A549 (cell line): Measurements from ENCODE around the gene PALLD. TPM values are rescaled to one million over a fixed set of nuclear protein-coding genes. Genes with fewer than 3 reads are reported as not detected.

Experiments
- ATAC-seq, 2 experiments: fragments of 200-7000 bp in 1 of 2; fragments of >200 bp in 1 of 2; cut with Nextera tagmentation in 1 of 2; cut with Tn5 transposase in 1 of 2; 3 replicates each; pipeline versions ENCODE4 v1.8.0 to v1.9.1; 2018 to 2020; ENCODE audit warnings: mild to moderate bottlenecking in 1 of 2, moderate library complexity in 1 of 2
- CTCF ChIA-PET: fragments of 300-600 bp; sonication (Branson Sonifier 250); formaldehyde crosslinking; extraction: SDS; loops from one replicate; lab custom pipeline; 2021; ENCODE audit warnings: antibody characterized with exemption, inconsistent platforms; lab: Yijun Ruan, JAX
- POLR2A ChIA-PET: fragments of 350-600 bp; formaldehyde crosslinking; extraction: SDS; loops from one replicate; lab custom pipeline; 2021; ENCODE audit warnings: antibody characterized with exemption, inconsistent platforms; lab: Yijun Ruan, JAX
- DNase-seq, 2 experiments: peaks; one replicate each; pipeline versions ENCODE4 v3.0.0 to v3.0.0-alpha.2; 2011 to 2016; ENCODE audit warnings: low read depth in 1 of 2, low spot score in 1 of 2
- FAIRE-seq: peaks from 2 replicates; lab custom pipeline; 2011; peaks lifted over from hg19 to GRCh38; lab: Jason Lieb, UNC
- H3K27ac ChIP-seq, 2 experiments: fragments of >200 bp; sonication (Bioruptor Twin); formaldehyde crosslinking; 3 replicates each; pipeline ENCODE4 v1.5.1; 2016 to 2017
- H3K4me1 ChIP-seq: fragments of >200 bp; sonication (Bioruptor Twin); formaldehyde crosslinking; 3 replicates; pipeline ENCODE4 v1.6.1; 2016
- H3K4me2 ChIP-seq: fragments of >200 bp; sonication (Bioruptor Twin); formaldehyde crosslinking; 3 replicates; pipeline ENCODE4 v1.6.1; 2016
- H3K4me3 ChIP-seq: fragments of >200 bp; sonication (Bioruptor Twin); formaldehyde crosslinking; 3 replicates; pipeline ENCODE4 v1.5.1; 2016
- H3K9me3 ChIP-seq: fragments of >200 bp; sonication (Bioruptor Twin); formaldehyde crosslinking; 3 replicates; pipeline ENCODE4 v1.6.1; 2016
- BHLHE40 ChIP-seq: IDR thresholded peaks from 2 replicates; pipeline ENCODE4 v1.6.1; 2012; ENCODE audit warnings: low read depth, low read length, inconsistent platforms
- CBX2 ChIP-seq: fragments of 200-600 bp; sonication (generic); IDR thresholded peaks from 2 replicates; pipeline ENCODE4 v1.6.1; 2016; ENCODE audit warnings: low read depth, mild to moderate bottlenecking, borderline replicate concordance
- CBX8 ChIP-seq: fragments of 200-600 bp; sonication (generic); IDR thresholded peaks from 2 replicates; pipeline ENCODE4 v1.6.1; 2016
- CEBPB ChIP-seq, 2 experiments: fragments of >200 bp in 1 of 2; sonication (Bioruptor Twin) in 1 of 2; formaldehyde crosslinking in 1 of 2; IDR thresholded peaks; 2 replicates each; pipeline ENCODE4 v1.6.1; 2012 to 2016
- CHD2 ChIP-seq: fragments of 150-350 bp; IDR thresholded peaks from 2 replicates; pipeline ENCODE4 v1.6.1; 2014; ENCODE audit warnings: low read length; ENCODE audit not compliant: partially characterized antibody
- CHD4 ChIP-seq: fragments of 200-600 bp; sonication (generic); IDR thresholded peaks from 2 replicates; pipeline ENCODE4 v1.6.1; 2016; ENCODE audit warnings: antibody characterized with exemption, mild to moderate bottlenecking, borderline replicate concordance
- EP300 ChIP-seq, 2 experiments: fragments of >200 bp; sonication (Bioruptor Twin); formaldehyde crosslinking; IDR thresholded peaks; 2 replicates in 1 of 2; 3 replicates in 1 of 2; pipeline ENCODE4 v1.6.1; 2016 to 2017
- FOSB ChIP-seq: fragments of 250-450 bp; sonication (Bioruptor Pico); IDR thresholded peaks from 2 replicates; pipeline ENCODE4 v1.5.0; 2020; ENCODE audit warnings: mild to moderate bottlenecking, moderate library complexity
- FOSL2 ChIP-seq, 2 experiments: fragments of 450-650 bp in 1 of 2; fragments of >200 bp in 1 of 2; sonication (Bioruptor Twin) in 1 of 2; formaldehyde crosslinking; IDR thresholded peaks; 2 replicates each; pipeline versions ENCODE4 v1.5.0 to v1.6.1; 2016 to 2020; ENCODE audit warnings: mild to moderate bottlenecking in 1 of 2, moderate library complexity in 1 of 2
- FOXS1 ChIP-seq: fragments of 250-450 bp; sonication (Bioruptor Pico); IDR thresholded peaks from 2 replicates; pipeline ENCODE4 v1.5.0; 2020; ENCODE audit warnings: mild to moderate bottlenecking, moderate library complexity
- GATA3 ChIP-seq: IDR thresholded peaks from 2 replicates; pipeline ENCODE4 v1.6.1; 2012; ENCODE audit warnings: borderline replicate concordance
- HDAC2 ChIP-seq: fragments of 200-600 bp; sonication (generic); IDR thresholded peaks from 2 replicates; pipeline ENCODE4 v1.6.1; 2016
- HOXA7 ChIP-seq: fragments of 250-450 bp; sonication (Bioruptor Pico); IDR thresholded peaks from 2 replicates; pipeline ENCODE4 v1.5.0; 2020; ENCODE audit warnings: mild to moderate bottlenecking, moderate library complexity
- HOXB5 ChIP-seq: fragments of 250-450 bp; sonication (Bioruptor Pico); IDR thresholded peaks from 2 replicates; pipeline ENCODE4 v1.5.0; 2020; ENCODE audit warnings: mild to moderate bottlenecking, moderate library complexity
- JUN ChIP-seq, 2 experiments: fragments of >200 bp; sonication (Bioruptor Twin); formaldehyde crosslinking; IDR thresholded peaks; 2 replicates in 1 of 2; 3 replicates in 1 of 2; pipeline ENCODE4 v1.6.1; 2016 to 2017
- JUNB ChIP-seq: fragments of >200 bp; sonication (Bioruptor Twin); formaldehyde crosslinking; IDR thresholded peaks from 2 replicates; pipeline ENCODE4 v1.6.1; 2016
- KDM5A ChIP-seq: fragments of 200-600 bp; sonication (generic); IDR thresholded peaks from 2 replicates; pipeline ENCODE4 v1.6.1; 2016; ENCODE audit warnings: antibody characterized with exemption, mild to moderate bottlenecking
- MAFK ChIP-seq: fragments of 450-650 bp; IDR thresholded peaks from 2 replicates; pipeline ENCODE4 v1.6.1; 2014; ENCODE audit not compliant: partially characterized antibody
- MAZ ChIP-seq: fragments of 150-350 bp; IDR thresholded peaks from 2 replicates; pipeline ENCODE4 v1.6.1; 2014; ENCODE audit warnings: antibody characterized with exemption, low read depth, low read length, borderline replicate concordance
- NFE2L2 ChIP-seq: fragments of 150-350 bp; conservative IDR thresholded peaks from 2 replicates; pipeline ENCODE4 v1.6.1; 2014; ENCODE audit warnings: low read length
- NPAS2 ChIP-seq: fragments of 250-450 bp; sonication (Bioruptor Pico); IDR thresholded peaks from 2 replicates; pipeline ENCODE4 v1.8.0; 2022; ENCODE audit warnings: mild to moderate bottlenecking, moderate library complexity, borderline replicate concordance
- POLR2A ChIP-seq: IDR thresholded peaks from 2 replicates; pipeline ENCODE4 v1.6.1; 2012; ENCODE audit warnings: mild to moderate bottlenecking, low read length
- RFX5 ChIP-seq: fragments of 450-650 bp; IDR thresholded peaks from 2 replicates; pipeline ENCODE4 v1.7.1; 2014; ENCODE audit warnings: antibody characterized with exemption, mild to moderate bottlenecking, moderate library complexity
- RNF2 ChIP-seq: fragments of 200-600 bp; sonication (generic); IDR thresholded peaks from 2 replicates; pipeline ENCODE4 v1.6.1; 2016; ENCODE audit warnings: low read depth, mild to moderate bottlenecking, antibody characterized with exemption, moderate library complexity, borderline replicate concordance
- SMC3 ChIP-seq: fragments of >200 bp; sonication (Bioruptor Twin); formaldehyde crosslinking; IDR thresholded peaks from 3 replicates; pipeline ENCODE4 v1.6.1; 2018; ENCODE audit warnings: inconsistent platforms
- SREBF2 ChIP-seq: fragments of 450-650 bp; IDR thresholded peaks from 2 replicates; pipeline ENCODE4 v1.6.1; 2014; ENCODE audit warnings: mild to moderate bottlenecking, moderate library complexity
- ZNF302 ChIP-seq: fragments of 250-450 bp; sonication (Bioruptor Pico); IDR thresholded peaks from 2 replicates; pipeline ENCODE4 v1.9.0; 2021; ENCODE audit warnings: inconsistent platforms, mild to moderate bottlenecking, moderate library complexity
- WGBS: methylation state at CpG from one replicate; pipeline ENCODE4 v1.1.6; 2017; ENCODE audit errors: missing lambda C conversion rate; 5-methylcytosine and 5-hydroxymethylcytosine counted together
- polyA plus RNA-seq, 4 experiments: library from polyadenylated mRNA; depleted of rRNA in 3 of 4; stranded (reverse); fragments of >200 nt; fragmentation: RNase III in 1 of 4; extraction: RNeasy Plus Mini Kit Qiagen cat#74134 plus additional on column Dnase treatment in 1 of 4; gene quantifications; 2 replicates in 3 of 4; 3 replicates in 1 of 4; pipeline ENCODE4 v1.2.3, GENCODE V29; 2011 to 2017
- TF ChIP-seq, protein P1 (sequence below): fragments of >200 bp; sonication (Bioruptor Twin); formaldehyde crosslinking; IDR thresholded peaks from 3 replicates; pipeline ENCODE4 v1.6.1; 2016
- TF ChIP-seq, protein P2 (sequence below): IDR thresholded peaks from 2 replicates; pipeline ENCODE4 v1.6.1; 2012
- TF ChIP-seq, protein P3 (sequence below): fragments of 150-350 bp; IDR thresholded peaks from 2 replicates; pipeline ENCODE4 v1.6.1; 2014; ENCODE audit warnings: low read depth, mild to moderate bottlenecking, low read length
- TF ChIP-seq, protein P4 (sequence below): IDR thresholded peaks from 2 replicates; pipeline ENCODE4 v1.6.1; 2012; ENCODE audit warnings: low read depth, borderline replicate concordance

PALLD gene
- polyA plus RNA-seq, 2 of the 4 experiments (the other 2 are of a cell fraction) = 88.8 to 113 TPM

DNA sequence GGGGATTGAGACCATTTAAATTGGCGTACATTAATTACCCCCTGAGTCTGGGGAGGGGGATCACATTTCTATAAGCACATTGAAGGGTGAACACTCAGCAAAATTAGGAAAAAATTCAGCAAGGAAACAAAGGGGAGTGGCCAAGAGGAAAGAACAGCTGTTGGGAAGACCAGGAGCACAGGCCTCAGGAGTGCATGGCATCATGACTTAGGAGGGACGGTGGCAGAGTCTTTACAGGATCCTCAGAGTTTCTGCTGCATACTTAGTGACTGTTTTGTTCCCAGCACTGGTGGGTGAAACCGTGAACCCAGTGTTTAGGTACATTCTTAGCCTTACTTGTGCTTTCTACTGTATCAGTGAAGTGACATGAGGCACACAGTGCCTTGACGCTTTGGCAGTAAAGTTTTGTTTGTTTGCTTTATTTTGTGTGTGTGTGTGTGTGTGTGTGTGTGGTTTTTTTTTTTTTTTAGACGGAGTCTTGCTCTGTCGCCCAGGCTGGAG is 391.9 kb downstream of the PALLD start:
- ChIA-PET CTCF (interaction anchor here (0.6 kb wide), 1 partner anchor 809 kb away, joined by 3 read pairs; no protein-coding TSS in a partner anchor), POLR2A (no interaction called here)
- ATAC-seq (peak in 1 of 2 experiments; percentile 28; a peak in 1 of 6 replicates), DNase-seq (no peak), FAIRE-seq (no peak)
- no peak overlapping the region for H3K27ac ChIP-seq
- WGBS = 81% methylated on average over 5 of the region's 6 CpGs
- no peak overlapping the region for H3K4me3 ChIP-seq
- no peak overlapping the region for H3K4me2 ChIP-seq
- peaks cover 33% of the 10 kb centered on the region for H3K4me1 ChIP-seq
- TF ChIP-seq FOXS1 (CRISPR knock-in tag) (no peak), MAZ (no peak), CEBPB (IDR thresholded peaks at IDR 0.05) (no peak), RNF2 (no peak), POLR2A (no peak), FOSB (CRISPR knock-in tag) (no peak), RFX5 (no peak), SMC3 (no peak), GATA3 (no peak), NFE2L2 (no peak), MAFK (no peak), NPAS2 (CRISPR knock-in tag) (no peak), CBX8 (no peak), EP300 (IDR thresholded peaks at IDR 0.05) (no peak), BHLHE40 (no peak), HOXB5 (CRISPR knock-in tag) (no peak), ZNF302 (CRISPR knock-in tag) (no peak)
- TF ChIP-seq, protein P1, sequence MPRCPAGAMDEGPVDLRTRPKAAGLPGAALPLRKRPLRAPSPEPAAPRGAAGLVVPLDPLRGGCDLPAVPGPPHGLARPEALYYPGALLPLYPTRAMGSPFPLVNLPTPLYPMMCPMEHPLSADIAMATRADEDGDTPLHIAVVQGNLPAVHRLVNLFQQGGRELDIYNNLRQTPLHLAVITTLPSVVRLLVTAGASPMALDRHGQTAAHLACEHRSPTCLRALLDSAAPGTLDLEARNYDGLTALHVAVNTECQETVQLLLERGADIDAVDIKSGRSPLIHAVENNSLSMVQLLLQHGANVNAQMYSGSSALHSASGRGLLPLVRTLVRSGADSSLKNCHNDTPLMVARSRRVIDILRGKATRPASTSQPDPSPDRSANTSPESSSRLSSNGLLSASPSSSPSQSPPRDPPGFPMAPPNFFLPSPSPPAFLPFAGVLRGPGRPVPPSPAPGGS = no peak
- TF ChIP-seq, protein P2, sequence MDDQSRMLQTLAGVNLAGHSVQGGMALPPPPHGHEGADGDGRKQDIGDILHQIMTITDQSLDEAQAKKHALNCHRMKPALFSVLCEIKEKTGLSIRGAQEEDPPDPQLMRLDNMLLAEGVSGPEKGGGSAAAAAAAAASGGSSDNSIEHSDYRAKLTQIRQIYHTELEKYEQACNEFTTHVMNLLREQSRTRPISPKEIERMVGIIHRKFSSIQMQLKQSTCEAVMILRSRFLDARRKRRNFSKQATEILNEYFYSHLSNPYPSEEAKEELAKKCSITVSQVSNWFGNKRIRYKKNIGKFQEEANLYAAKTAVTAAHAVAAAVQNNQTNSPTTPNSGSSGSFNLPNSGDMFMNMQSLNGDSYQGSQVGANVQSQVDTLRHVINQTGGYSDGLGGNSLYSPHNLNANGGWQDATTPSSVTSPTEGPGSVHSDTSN = no peak
- TF ChIP-seq, protein P3, sequence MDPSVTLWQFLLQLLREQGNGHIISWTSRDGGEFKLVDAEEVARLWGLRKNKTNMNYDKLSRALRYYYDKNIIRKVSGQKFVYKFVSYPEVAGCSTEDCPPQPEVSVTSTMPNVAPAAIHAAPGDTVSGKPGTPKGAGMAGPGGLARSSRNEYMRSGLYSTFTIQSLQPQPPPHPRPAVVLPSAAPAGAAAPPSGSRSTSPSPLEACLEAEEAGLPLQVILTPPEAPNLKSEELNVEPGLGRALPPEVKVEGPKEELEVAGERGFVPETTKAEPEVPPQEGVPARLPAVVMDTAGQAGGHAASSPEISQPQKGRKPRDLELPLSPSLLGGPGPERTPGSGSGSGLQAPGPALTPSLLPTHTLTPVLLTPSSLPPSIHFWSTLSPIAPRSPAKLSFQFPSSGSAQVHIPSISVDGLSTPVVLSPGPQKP = no peak
- H3K9me3 ChIP-seq = no peaks in the 10 kb centered on the region

DNA sequence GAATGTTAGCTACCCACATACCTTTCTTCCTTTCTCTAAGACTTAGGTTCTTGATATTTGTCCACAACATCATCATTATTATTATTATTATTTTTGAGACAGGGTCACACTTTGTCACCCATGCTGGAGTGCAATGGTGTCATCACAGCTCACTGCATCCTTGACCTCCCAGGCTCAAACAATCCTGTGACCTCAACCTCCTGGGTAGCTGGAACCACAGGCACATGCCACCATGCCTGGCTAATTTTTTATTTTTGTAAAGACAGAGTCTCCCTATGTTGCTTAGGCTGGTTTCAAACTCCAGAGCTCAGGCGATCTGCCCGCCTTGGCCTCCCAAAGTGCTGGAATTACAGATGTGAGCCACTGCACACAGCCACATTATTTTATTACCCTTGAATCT is 394.2 kb downstream of the PALLD start:
- Histone ChIP-seq H3K9me3 (no peaks in the 10 kb centered on the region), H3K27ac (no peak overlapping the region), H3K4me2 (no peak overlapping the region), H3K4me1 (peaks cover 9% of the 10 kb centered on the region), H3K4me3 (no peak overlapping the region)
- WGBS = 96% methylated on average over 2 of the region's 2 CpGs
- TF ChIP-seq NFE2L2 (no peak), RNF2 (no peak), HOXA7 (CRISPR knock-in tag) (no peak), HDAC2 (no peak), FOXS1 (CRISPR knock-in tag) (no peak), MAZ (no peak), JUN (IDR thresholded peaks at IDR 0.05) (no peak), CHD2 (no peak), KDM5A (no peak), SMC3 (no peak), CBX2 (no peak), SREBF2 (no peak), FOSL2 (IDR thresholded peaks at IDR 0.05) (no peak), FOSL2 (CRISPR knock-in tag; IDR thresholded peaks at IDR 0.05) (no peak), CEBPB (IDR thresholded peaks at IDR 0.05) (no peak), FOSB (CRISPR knock-in tag) (no peak), GATA3 (no peak), JUNB (no peak), CHD4 (no peak)
- TF ChIP-seq, protein P4, sequence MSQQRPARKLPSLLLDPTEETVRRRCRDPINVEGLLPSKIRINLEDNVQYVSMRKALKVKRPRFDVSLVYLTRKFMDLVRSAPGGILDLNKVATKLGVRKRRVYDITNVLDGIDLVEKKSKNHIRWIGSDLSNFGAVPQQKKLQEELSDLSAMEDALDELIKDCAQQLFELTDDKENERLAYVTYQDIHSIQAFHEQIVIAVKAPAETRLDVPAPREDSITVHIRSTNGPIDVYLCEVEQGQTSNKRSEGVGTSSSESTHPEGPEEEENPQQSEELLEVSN = no peak
- TF ChIP-seq, protein P2 = no peak
- ATAC-seq = no peak
- DNase-seq = no peak
- FAIRE-seq = no peak
- CTCF ChIA-PET = no interaction called here
- POLR2A ChIA-PET = no interaction called here
